HL-60 (cell line): ENCODE measurements around the gene OSM.

Experiments used
- DNase-seq, 2 experiments: peaks; one replicate each; pipeline ENCODE4 v3.0.0-alpha.2; 2010 to 2020; ENCODE audit warnings: low read depth in 1 of 2, low spot score in 1 of 2
- H3K27ac ChIP-seq: fragments of 250-450 bp; sonication (Bioruptor Pico); replicated peaks from 2 replicates; pipeline ENCODE4 v1.5.1; 2020; ENCODE audit warnings: mild to moderate bottlenecking, moderate library complexity
- H3K27me3 ChIP-seq: fragments of 250-450 bp; sonication (Bioruptor Pico); 2 replicates; pipeline ENCODE4 v1.5.1; 2021; ENCODE audit warnings: mild to moderate bottlenecking, moderate library complexity; ENCODE audit not compliant: insufficient read depth, poor library complexity, severe bottlenecking
- H3K4me3 ChIP-seq: replicated peaks from 2 replicates; pipeline ENCODE4 v1.5.1; 2011; ENCODE audit warnings: mild to moderate bottlenecking, control low read depth, low read length; ENCODE audit not compliant: insufficient read depth
- GABPA ChIP-seq: IDR thresholded peaks from 2 replicates; pipeline ENCODE4 v1.6.1; 2012; ENCODE audit warnings: low read depth
- POLR2AphosphoS5 ChIP-seq: IDR thresholded peaks from 2 replicates; pipeline ENCODE4 v1.6.1; 2012; ENCODE audit warnings: low read depth
- SPI1 ChIP-seq: IDR thresholded peaks from 2 replicates; pipeline ENCODE4 v1.6.1; 2012; ENCODE audit warnings: low read depth, mild to moderate bottlenecking, borderline replicate concordance
- TF ChIP-seq, protein P1 (sequence below): IDR thresholded peaks from 2 replicates; pipeline ENCODE4 v1.6.1; 2012; ENCODE audit warnings: low read depth; ENCODE audit not compliant: insufficient replicate concordance
- TF ChIP-seq, protein P2 (sequence below): IDR thresholded peaks from one replicate; pipeline ENCODE4 v1.5.1; 2011; ENCODE audit warnings: low read length, control low read depth, inconsistent platforms; ENCODE audit not compliant: insufficient read depth

Gene OSM

DNA sequence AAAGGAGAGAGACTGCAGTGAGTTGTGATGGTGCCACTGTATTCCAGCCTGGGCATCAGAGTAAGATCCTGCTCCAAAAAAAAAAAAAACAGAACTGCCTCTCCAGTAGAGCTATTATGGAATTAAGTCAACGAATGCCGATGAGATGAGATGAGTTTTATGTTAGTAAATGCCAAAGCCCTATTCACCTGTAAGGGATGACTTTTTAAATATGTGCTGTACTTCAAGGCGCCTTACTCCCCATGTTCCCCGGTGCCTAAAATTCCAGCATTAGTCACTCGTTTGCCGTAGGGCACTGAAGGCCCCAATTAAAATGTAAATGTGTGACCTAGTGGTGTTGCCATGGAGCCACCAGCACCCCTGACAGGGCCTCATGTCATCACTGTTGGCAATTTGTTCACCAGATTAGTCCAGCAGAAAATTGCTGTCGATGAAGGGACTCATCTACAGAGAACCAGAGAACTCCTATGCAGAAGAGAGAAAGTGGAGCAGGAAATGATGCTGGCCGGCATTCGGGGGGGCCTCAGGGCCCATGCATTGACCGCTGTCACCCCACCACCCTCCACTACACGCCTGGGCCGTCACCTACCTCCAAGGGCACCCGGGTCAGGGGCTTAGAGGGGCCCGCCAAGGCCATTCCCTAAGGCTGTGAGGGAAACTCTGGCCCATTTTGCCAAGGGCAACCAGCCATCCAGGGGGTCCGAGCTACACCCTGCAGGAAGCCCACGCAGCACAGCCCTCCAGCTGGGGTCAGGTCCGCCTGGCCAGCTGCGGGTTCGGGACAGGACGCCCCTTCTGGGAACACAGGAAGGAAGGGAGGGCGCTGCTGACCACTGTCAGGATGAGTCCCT lies 37.9 kb downstream of the OSM start:
- TF ChIP-seq POLR2AphosphoS5, result no peak
- TF ChIP-seq, protein P1, sequence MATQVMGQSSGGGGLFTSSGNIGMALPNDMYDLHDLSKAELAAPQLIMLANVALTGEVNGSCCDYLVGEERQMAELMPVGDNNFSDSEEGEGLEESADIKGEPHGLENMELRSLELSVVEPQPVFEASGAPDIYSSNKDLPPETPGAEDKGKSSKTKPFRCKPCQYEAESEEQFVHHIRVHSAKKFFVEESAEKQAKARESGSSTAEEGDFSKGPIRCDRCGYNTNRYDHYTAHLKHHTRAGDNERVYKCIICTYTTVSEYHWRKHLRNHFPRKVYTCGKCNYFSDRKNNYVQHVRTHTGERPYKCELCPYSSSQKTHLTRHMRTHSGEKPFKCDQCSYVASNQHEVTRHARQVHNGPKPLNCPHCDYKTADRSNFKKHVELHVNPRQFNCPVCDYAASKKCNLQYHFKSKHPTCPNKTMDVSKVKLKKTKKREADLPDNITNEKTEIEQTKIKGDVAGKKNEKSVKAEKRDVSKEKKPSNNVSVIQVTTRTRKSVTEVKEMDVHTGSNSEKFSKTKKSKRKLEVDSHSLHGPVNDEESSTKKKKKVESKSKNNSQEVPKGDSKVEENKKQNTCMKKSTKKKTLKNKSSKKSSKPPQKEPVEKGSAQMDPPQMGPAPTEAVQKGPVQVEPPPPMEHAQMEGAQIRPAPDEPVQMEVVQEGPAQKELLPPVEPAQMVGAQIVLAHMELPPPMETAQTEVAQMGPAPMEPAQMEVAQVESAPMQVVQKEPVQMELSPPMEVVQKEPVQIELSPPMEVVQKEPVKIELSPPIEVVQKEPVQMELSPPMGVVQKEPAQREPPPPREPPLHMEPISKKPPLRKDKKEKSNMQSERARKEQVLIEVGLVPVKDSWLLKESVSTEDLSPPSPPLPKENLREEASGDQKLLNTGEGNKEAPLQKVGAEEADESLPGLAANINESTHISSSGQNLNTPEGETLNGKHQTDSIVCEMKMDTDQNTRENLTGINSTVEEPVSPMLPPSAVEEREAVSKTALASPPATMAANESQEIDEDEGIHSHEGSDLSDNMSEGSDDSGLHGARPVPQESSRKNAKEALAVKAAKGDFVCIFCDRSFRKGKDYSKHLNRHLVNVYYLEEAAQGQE, result no peak
- TF ChIP-seq, protein P2, sequence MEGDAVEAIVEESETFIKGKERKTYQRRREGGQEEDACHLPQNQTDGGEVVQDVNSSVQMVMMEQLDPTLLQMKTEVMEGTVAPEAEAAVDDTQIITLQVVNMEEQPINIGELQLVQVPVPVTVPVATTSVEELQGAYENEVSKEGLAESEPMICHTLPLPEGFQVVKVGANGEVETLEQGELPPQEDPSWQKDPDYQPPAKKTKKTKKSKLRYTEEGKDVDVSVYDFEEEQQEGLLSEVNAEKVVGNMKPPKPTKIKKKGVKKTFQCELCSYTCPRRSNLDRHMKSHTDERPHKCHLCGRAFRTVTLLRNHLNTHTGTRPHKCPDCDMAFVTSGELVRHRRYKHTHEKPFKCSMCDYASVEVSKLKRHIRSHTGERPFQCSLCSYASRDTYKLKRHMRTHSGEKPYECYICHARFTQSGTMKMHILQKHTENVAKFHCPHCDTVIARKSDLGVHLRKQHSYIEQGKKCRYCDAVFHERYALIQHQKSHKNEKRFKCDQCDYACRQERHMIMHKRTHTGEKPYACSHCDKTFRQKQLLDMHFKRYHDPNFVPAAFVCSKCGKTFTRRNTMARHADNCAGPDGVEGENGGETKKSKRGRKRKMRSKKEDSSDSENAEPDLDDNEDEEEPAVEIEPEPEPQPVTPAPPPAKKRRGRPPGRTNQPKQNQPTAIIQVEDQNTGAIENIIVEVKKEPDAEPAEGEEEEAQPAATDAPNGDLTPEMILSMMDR, result no peak
- TF ChIP-seq SPI1, result no peak
- TF ChIP-seq GABPA, result no peak
- peaks cover 17% of the 10 kb centered on the region for H3K27me3 ChIP-seq
- no peak overlapping the region for H3K4me3 ChIP-seq
- H3K27ac ChIP-seq, result no peak overlapping the region
- no peak for DNase-seq

DNA sequence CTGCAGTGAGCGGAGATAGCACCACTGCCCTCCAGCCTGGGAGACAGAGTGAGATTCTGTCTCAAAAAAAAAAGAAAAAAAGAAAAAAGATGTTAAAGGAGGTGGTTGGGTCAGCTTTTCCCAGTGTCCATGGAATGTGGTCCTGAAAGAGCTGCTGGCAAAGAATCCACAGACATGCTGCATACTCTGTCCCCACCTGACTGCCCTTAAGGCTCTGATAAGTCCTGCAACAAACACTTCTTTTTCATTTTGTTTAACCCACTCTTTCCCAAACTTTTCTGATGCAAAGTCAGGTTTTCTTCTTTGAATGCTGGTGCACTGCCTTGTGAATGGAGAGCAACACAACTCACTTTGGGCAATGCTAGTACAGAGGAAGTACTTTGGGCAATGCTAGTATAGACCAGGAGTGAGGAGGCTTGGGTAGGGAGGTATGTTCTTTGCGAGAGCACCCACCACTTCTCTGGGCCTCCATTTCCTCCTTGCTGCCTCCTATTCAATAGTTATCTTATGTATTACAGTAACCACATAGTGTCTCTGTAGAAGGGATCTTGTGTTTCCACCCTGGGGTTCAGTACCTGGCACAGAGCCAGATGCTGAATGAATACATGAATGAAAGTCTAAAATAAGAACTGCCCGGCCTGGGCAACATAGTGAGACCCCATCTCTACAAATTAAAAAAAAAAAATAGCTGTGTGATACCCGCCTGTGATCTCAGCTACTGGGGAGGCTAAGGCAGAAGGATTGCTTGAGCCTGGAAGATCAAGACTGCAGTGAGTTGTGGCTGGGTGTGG lies 39.0 kb downstream of the OSM start:
- no peak overlapping the region for H3K27ac ChIP-seq
- no peak overlapping the region for H3K4me3 ChIP-seq
- H3K27me3 ChIP-seq, result peaks cover 16% of the 10 kb centered on the region
- TF ChIP-seq POLR2AphosphoS5 (no peak), SPI1 (no peak), GABPA (no peak)
- TF ChIP-seq, protein P1, result no peak
- TF ChIP-seq, protein P2, result no peak
- no peak for DNase-seq

DNA sequence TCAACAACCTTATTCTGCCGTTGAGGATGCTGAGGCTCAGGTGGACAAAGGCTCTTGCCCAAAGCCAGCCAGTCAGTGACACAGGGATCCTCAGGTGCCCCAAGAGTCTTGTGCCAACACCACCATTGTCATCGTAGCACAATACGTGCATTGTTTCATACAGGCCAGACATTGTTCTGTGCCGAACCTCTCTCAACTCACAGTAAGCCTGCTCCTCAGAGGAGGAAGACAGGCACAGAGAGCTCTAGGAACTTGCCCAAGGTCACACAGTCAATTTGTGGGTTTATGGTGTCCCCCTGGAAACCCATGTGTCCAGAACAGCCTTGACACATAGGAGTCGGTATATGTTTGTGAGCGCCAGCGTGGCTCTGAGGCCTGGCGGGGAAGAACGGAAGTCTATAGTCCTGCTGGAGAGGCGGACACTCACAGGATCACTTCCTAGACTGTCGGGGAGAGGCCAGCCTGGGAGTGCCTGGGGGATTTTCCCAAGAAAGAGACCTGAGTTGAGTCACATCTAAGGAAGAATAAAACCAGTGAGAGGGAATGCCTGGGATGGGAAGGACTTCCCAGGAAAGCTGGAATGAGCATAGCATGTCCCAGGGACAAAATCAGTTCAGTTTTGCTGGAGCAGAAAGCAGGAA lies 40.3 kb downstream of the OSM start:
- no peak overlapping the region for H3K27ac ChIP-seq
- DNase-seq, result no peak
- H3K4me3 ChIP-seq, result no peak overlapping the region
- TF ChIP-seq SPI1, result no peak
- no peak for TF ChIP-seq GABPA
- TF ChIP-seq POLR2AphosphoS5, result no peak
- TF ChIP-seq, protein P2, result no peak
- TF ChIP-seq, protein P1, result no peak
- H3K27me3 ChIP-seq, result peaks cover 16% of the 10 kb centered on the region
